ENCODE measurements around the gene CXorf38.

The CXorf38 gene

GRCh38 chrX:40647307-40648197, at the start of gene CXorf38:
Gene CXorf38 (minus strand): TSS chrX:40647561. CDS start chrX:40647520, 41 bp downstream.
- peak; percentile 57 to 61 for DNase-seq

DNA sequence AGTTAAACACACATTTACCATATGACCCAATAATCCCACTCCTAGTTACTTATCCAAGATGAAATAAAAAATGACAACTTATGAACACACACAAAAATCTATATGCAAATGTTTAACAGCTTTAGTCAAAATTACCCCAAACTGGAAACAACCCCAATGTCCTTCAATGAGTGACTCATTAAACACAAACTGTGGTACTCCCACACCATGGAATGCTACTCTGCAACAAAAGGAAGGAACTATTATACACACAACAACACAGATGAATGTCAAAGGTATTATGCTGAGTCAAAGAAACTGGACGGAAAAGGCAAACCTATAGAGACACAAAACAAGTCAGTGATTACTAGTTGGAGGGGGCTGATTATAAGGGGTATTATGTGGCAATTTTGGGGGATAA, 47.4 kb upstream of the CXorf38 start:
- DNase-seq, result no peak

DNA sequence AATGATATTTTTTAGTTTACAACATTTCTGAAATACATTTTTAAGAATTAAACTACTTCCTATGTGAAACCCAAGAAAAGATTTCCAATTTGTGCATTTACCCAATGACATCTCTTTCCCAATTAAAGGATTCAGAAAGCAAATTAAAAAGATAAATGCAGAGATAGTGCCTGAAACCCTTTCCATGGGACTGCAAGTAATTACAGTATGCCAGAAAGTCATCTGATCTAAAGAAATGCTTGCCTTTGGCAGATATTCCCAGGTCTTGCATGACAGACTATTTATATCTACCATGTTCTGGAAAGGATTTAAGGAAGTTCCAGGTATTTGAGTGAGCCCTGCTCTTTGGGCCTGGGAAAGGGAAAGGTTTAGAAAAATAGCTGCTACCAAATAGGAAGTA, 41.6 kb upstream of the CXorf38 start:
- no peak for DNase-seq

- DNase-seq, result no peak
Observed at GRCh38 chrX:40687169-40687568, 39.8 kb upstream of the CXorf38 start.

GRCh38 chrX:40685362-40685918, 38.1 kb upstream of the CXorf38 start:
- DNase-seq, result no peak

DNA sequence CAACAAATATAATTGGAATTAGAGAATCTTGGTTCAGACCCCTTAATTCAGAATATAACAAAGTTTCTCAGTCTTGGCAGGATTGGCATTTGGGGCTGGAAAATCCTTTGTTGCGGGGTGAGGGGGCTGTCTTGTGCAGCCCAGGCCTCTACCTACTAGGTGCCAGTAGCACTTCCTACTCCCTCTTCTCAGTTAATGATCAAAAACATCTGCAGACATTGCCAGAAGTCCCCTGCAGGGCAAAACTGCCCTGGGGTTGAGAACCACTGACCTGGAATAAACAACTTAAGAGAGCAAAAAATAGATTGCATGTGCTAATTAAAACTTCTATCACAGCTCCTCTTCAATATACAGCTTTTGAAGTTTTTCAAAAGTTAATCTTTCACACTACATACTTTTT, 36.7 kb upstream of the CXorf38 start:
- no peak for DNase-seq

DNA sequence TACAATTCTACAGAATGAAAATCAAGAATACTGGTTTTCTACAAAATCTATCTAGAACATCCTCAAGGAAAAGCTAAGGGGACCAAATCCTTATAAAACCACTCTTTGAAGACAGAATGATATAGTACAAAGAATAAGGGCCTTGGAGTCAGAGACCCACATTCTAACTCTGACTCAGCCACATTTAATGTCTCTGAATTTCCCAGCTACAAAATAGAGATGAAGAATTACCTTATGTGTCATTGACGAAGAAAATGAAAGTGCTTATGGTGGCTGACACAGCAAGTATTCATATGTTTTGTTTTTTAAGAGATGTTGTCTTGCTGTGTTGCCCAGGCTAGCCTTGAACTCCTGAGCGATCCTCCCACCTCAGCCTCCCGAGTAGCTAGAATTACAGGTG, 35.9 kb upstream of the CXorf38 start:
- no peak for DNase-seq

- DNase-seq, result no peak
Observed at GRCh38 chrX:40671126-40671525, 23.8 kb upstream of the CXorf38 start.

GRCh38 chrX:40663880-40664630, 16.7 kb upstream of the CXorf38 start:
- DNase-seq, result no peak

DNA sequence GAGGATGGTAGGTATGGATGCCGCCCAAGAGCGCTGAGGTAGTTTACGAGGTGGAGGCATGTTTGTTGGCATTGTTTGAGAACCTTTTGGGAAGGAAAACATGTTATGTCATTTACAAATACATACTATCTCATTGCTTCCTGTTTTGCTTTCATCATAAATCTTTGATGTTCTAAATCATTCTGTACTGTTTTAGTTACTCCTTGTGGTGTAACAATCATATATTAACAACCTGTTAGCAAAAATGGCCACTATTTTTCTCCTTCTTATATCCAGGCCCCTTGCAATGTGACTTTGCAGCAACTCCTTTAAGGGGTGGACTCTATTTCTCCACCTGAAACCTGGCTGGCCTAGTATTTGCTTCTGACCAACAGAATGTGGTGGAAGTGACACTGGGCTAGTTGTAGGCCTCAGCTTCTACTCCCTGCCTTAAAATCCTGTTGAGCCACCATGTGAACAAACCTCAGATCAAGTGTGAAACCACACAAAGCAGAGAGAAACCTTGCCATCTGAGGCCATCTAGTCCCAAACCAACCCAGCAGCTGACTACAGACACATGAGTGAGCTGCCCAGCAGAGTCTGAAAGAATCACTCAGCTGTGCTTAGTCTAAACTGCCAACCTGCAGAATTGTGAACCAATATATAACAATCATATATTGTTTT, 15.8 kb upstream of the CXorf38 start:
- DNase-seq, result no peak

DNA sequence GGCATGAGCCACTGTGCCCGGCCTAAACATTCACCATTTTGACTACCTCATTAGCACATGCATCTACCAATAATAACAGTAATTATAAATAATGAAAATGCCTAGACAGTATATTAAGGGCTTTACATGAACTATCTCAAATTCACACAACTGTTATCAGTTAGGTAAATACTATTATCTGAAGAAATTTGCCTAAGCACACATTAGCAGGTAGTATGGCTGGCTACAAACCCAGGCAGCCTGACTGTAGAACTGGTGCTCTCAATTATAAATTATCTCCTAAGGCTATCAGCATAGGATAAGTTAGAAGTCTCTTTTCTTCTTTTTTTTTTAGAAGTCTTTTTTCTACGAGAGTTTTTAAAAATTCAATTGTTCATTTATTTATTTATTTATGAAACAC, 14.1 kb upstream of the CXorf38 start:
- DNase-seq, result no peak

DNA sequence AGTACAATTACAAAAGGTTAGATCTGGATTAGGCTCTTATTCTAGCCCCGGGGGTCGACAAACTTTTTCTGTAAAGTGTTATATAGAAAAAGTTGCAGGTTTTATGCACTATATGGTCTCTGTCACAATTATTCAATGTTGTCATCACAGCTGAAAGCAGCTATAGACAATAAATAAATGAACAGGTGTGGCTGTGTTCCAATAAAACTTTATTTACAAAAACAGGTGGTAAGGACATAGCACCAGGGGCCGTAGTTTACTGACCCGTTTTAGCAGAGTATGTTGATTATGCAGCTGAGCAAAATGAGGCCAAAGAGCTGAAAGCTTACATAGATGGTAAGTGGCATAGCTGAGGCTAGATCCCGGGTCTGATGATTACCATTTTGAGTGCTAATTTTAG, 13.0 kb upstream of the CXorf38 start:
- DNase-seq, result no peak

DNA sequence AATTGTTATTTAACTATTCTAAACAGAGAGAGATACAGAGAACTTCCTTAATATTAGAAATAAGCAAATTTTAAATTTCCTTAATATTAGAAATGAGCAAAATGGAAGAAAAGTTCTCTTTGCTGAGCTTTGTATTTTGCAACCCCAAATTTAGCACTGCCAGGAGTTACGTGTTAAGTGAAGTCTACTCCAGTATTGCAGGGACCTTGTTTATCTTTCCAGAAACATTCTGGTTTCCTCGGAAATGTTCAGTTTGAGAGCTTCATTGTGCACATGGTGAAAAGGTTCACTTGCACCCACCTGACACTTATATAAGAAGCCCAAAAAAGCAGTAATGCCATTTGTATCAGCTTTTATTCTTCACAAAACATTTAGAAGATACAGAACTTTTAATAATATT, 6.2 kb upstream of the CXorf38 start:
- DNase-seq, result no peak

DNA sequence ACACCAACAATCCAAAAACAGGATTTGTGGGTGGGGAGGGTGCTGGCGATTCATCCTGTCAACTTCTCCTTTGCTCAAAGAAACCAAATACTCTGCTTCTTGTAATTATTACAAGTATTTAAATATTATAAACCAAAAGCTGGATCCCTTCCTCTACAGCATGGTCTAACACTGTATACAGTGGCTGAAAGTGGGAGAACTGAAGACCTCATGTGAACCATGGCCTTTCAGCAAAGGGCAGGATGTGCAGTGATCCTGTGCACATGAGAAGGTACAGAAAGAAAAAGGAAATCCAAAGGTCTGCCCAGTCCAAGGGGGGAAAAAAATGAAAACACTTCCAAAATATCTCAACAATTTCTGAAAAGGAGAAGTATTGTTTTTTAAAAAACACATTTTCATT, 5.3 kb upstream of the CXorf38 start:
- no peak for DNase-seq

GRCh38 chrX:40651620-40652223, 4.4 kb upstream of the CXorf38 start:
- peak in 1 of 2 donors; percentile 12 for DNase-seq

- DNase-seq, result peak in 1 of 2 donors; percentile 1
Observed at GRCh38 chrX:40646489-40647306, 663 bp downstream of the CXorf38 start.

DNA sequence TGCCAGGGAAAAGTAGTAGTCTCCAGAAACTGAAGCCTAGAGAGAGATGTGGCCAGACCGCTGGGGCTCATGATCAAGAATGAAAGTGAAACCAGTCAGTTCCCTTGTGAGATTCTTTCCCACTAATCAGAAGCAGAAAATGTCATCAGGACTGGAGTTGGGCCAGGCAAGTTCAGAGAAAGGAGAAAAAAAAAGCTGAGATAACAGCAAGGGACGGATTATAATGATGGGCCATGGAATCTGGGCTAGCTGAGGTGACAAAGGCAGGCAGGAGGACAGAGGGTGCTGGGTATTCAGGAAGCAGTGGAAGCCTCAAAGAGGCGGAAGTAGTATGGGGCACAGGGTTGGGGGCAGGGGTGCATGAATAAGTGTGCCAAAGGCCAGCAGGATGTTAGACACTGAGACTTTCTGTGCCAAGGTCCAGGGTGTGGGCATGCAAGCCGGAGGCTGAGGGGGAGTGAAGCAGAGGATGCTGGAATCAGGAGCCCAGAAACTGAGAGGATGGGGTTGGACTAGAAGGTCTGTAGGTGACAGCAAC, 2.5 kb downstream of the CXorf38 start:
- DNase-seq, result peak; percentile 44 to 48

GRCh38 chrX:40644176-40644575, 3.2 kb downstream of the CXorf38 start:
- DNase-seq, result peak in 1 of 2 donors; percentile 54

GRCh38 chrX:40637687-40638086, 9.7 kb downstream of the CXorf38 start:
- no peak for DNase-seq

DNA sequence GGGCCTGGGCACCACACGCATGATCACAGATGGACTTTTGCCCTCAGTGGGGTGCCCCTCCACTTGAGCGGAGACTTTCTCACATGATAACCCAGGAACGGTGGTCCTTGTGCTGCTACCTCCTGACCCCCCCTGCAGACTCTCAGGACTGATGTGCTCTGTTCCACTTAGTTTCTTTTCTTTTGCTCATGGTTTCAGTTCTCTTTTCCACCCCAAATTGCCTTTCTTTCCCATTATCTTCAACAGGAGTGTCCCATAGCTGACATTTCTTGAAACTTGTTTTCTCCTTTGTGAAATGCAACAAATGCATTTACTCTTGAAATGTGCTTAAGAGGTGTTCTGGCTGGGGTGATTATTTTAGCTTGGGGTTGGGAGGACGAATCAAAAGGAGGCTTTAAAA, 15.2 kb downstream of the CXorf38 start:
- no peak for DNase-seq

DNA sequence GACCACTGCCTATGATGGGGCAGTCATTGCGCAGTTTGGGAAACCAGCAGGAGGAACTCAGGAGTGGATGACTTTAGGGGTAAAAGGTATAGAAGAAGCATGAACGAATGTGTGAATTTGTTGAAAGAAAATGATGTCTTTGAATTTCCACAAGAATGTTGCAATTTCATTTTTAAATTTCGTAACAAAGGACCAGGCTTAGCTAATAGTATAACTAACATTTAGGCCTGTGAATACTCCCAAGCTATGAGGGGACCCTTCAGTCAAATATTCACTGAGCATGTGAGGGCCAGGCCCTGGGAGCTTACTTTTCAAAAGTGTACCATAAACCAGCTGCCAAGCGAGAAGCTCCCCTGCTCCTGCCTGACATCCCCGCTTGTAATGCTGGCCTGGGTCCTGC, 18.9 kb downstream of the CXorf38 start:
- no peak for DNase-seq

DNA sequence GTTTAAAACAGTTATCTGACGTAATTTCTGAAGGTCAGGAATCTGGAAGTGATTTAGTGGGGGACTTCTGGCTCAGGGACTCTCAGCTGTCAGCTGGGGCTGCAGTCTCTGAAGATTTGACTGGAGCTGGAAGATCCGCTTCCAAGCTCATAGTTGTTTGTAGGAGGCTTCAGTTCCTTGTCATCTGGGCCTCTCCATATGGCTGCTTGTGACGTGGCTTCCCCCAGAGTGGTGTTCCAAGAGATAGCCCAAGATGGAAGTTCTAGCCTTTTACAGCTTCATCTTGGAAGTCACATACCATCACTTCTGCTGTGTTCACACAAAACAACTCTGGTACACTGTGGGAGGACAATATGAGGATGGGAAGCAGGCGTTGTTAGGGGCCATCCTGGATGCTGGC, 22.1 kb downstream of the CXorf38 start:
- DNase-seq, result no peak
